SK-N-MC (cell line): Measurements from ENCODE around the gene RAI14.

ENCODE experiments used
- EZH2 ChIP-seq: fragments of 200-600 bp; sonication (generic); IDR thresholded peaks from one replicate; pipeline ENCODE4 v1.6.1; 2017; ENCODE audit warnings: antibody characterized with exemption
- FOXP2 ChIP-seq: optimal IDR thresholded peaks from 2 replicates; pipeline ENCODE3; 2011; ENCODE audit warnings: mild to moderate bottlenecking, moderate library complexity; ENCODE audit not compliant: insufficient read depth; ENCODE audit errors: extremely low read length, control extremely low read depth

DNA sequence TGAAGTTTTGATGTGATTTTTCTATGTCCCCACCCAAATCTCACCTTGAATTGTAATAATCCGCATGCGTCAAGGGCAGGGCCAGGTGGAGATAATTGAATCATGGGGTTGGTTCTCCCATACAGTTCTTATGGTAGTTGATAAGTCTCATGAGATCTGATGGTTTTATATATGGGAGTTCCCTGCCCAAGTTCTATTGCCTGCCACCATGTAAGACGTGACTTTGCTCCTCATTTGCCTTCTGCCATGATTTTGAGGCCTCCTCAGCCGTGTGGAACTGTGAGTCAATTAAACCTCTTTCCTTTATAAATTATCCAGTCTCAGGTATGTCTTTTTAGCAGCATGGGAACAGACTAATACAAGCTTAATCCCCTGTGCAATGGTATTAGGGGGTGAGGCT is 25.5 kb upstream of the RAI14 start:
- no peak for TF ChIP-seq FOXP2
- TF ChIP-seq EZH2, result no peak
